ENCODE results near the gene OR52B6. TPM values are rescaled to one million over a fixed set of nuclear protein-coding genes. Genes with fewer than 3 reads are reported as not detected.

Gene OR52B6
- total RNA-seq, 1 donor from 2014 or later: not detected

Other genes with a start within 250 kb of the OR52B6 start
- not detected in 2 replicates for gene OR51B5, start 237.4 kb upstream of the OR52B6 start, total RNA-seq
- gene OR51B6, start 229.4 kb upstream of the OR52B6 start, total RNA-seq: not detected in 2 replicates
- gene OR51M1, start 197.1 kb upstream of the OR52B6 start, total RNA-seq: not detected in 2 replicates
- not detected in 2 replicates for gene OR51Q1, start 158.8 kb upstream of the OR52B6 start, total RNA-seq
- 0.13 TPM in 1 of 2 replicates, not detected in the other for gene OR51I1, start 139.4 kb upstream of the OR52B6 start, total RNA-seq
- not detected in 2 replicates for gene OR51I2, start 131.6 kb upstream of the OR52B6 start, total RNA-seq
- not detected in 2 replicates for gene OR52D1, start 92.2 kb upstream of the OR52B6 start, total RNA-seq
- not detected in 2 replicates for gene UBQLN3, start 70.9 kb upstream of the OR52B6 start, total RNA-seq
- not detected in 2 replicates for gene UBQLNL, start 64.2 kb upstream of the OR52B6 start, total RNA-seq
- 0.13 TPM in 2 replicates for gene OR52H1, start 32.3 kb upstream of the OR52B6 start, total RNA-seq
- 0.38 and 3.9 TPM in 2 replicates for gene TRIM6, start 15.8 kb downstream of the OR52B6 start, total RNA-seq
- gene TRIM34, start 44.1 kb downstream of the OR52B6 start, total RNA-seq: 8.0 and 8.1 TPM in 2 replicates
- gene TRIM5, start 104.2 kb downstream of the OR52B6 start, total RNA-seq: 44.7 and 59.7 TPM in 2 replicates
- 60.6 and 85.6 TPM in 2 replicates for gene TRIM22, start 108.9 kb downstream of the OR52B6 start, total RNA-seq
- gene OR56B1, start 155.6 kb downstream of the OR52B6 start, total RNA-seq: not detected in 2 replicates
- gene OR52N4, start 173.4 kb downstream of the OR52B6 start, total RNA-seq: not detected in 2 replicates
- not detected in 2 replicates for gene OR52N5, start 202.5 kb downstream of the OR52B6 start, total RNA-seq
- gene OR52N1, start 210.4 kb downstream of the OR52B6 start, total RNA-seq: not detected in 2 replicates
- not detected in 2 replicates for gene OR52N2, start 228.0 kb downstream of the OR52B6 start, total RNA-seq

All from dermis microvascular lymphatic vessel endothelial cell (primary cell).